GM18951 (cell line): Measurements from ENCODE around the gene TP73.
A peak's percentile ranks its signal among the peaks of the same experiment; 100 is the strongest.
"Not testable (repeated sequence)": the region's sequence is repeated elsewhere in the genome, so short reads cannot be mapped to it uniquely, and the experiment has no call there.

Experiments used
- POLR2A ChIP-seq: IDR thresholded peaks from 4 replicates; pipeline ENCODE4 v1.6.1; 2011; ENCODE audit warnings: mild to moderate bottlenecking; ENCODE audit not compliant: insufficient read length, insufficient read depth; ENCODE audit errors: extremely low read depth
- in situ Hi-C: fragments of 300-500 bp; cut with MboI; formaldehyde crosslinking; loops from one replicate; pipeline ENCODE4 v1.12.0; 2022; ENCODE audit warnings: low sequenced_read_pairs, mixed read lengths, inconsistent platforms; ENCODE audit not compliant: unreplicated experiment

The TP73 gene

GRCh38 chr1:3743421-3743820, 91.1 kb downstream of the TP73 start:
- in situ Hi-C loops, result no loop called here
- no peak for TF ChIP-seq POLR2A

- in situ Hi-C loops, result no loop called here
- TF ChIP-seq POLR2A, result no peak
Observed at GRCh38 chr1:3743826-3744225, 91.5 kb downstream of the TP73 start.

GRCh38 chr1:3744646-3745045, 92.3 kb downstream of the TP73 start:
- in situ Hi-C loops, result no loop called here
- TF ChIP-seq POLR2A, result no peak

- in situ Hi-C loops, result no loop called here
- TF ChIP-seq POLR2A, result no peak
Observed at GRCh38 chr1:3745071-3745470, 92.8 kb downstream of the TP73 start.

GRCh38 chr1:3745590-3746381, 93.5 kb downstream of the TP73 start:
- TF ChIP-seq POLR2A, result no peak
- in situ Hi-C loops, result no loop called here

GRCh38 chr1:3746389-3746829, 94.1 kb downstream of the TP73 start:
- in situ Hi-C loops, result no loop called here
- TF ChIP-seq POLR2A, result no peak

GRCh38 chr1:3746830-3747521, 94.7 kb downstream of the TP73 start:
- in situ Hi-C loops, result no loop called here
- peak; percentile 73 for TF ChIP-seq POLR2A

- TF ChIP-seq POLR2A, result no peak
- in situ Hi-C loops, result no loop called here
Observed at GRCh38 chr1:3747522-3747848, 95.2 kb downstream of the TP73 start.

GRCh38 chr1:3747903-3748302, 95.6 kb downstream of the TP73 start:
- no peak for TF ChIP-seq POLR2A
- in situ Hi-C loops, result no loop called here

GRCh38 chr1:3748316-3748900, 96.1 kb downstream of the TP73 start:
- in situ Hi-C loops, result not testable (repeated sequence)

GRCh38 chr1:3749512-3749911, 97.2 kb downstream of the TP73 start:
- in situ Hi-C loops, result no loop called here
- TF ChIP-seq POLR2A, result no peak

- TF ChIP-seq POLR2A, result no peak
- in situ Hi-C loops, result no loop called here
Observed at GRCh38 chr1:3750741-3751140, 98.4 kb downstream of the TP73 start.

- no peak for TF ChIP-seq POLR2A
- in situ Hi-C loops, result no loop called here
Observed at GRCh38 chr1:3752400-3752945, 100.2 kb downstream of the TP73 start, which contains the start of gene CCDC27. CCDC27 (plus strand) TSS chr1:3752450; CDS start chr1:3752482, 32 bp downstream.
